Activated T-helper 9 cell treated with anti-CD3 and anti-CD28 coated beads, Interleukin-2, amount 50 U/mL, for 16 hours (primary cell): ENCODE results near the gene BEST1.
"Not testable (repeated sequence)": the region's sequence is repeated elsewhere in the genome, so short reads cannot be mapped to it uniquely, and the experiment has no call there.

Source experiments
- DNase-seq: peaks from one replicate; pipeline ENCODE4 v3.0.0-alpha.2; 2020; ENCODE audit warnings: low read depth

Gene BEST1

DNA sequence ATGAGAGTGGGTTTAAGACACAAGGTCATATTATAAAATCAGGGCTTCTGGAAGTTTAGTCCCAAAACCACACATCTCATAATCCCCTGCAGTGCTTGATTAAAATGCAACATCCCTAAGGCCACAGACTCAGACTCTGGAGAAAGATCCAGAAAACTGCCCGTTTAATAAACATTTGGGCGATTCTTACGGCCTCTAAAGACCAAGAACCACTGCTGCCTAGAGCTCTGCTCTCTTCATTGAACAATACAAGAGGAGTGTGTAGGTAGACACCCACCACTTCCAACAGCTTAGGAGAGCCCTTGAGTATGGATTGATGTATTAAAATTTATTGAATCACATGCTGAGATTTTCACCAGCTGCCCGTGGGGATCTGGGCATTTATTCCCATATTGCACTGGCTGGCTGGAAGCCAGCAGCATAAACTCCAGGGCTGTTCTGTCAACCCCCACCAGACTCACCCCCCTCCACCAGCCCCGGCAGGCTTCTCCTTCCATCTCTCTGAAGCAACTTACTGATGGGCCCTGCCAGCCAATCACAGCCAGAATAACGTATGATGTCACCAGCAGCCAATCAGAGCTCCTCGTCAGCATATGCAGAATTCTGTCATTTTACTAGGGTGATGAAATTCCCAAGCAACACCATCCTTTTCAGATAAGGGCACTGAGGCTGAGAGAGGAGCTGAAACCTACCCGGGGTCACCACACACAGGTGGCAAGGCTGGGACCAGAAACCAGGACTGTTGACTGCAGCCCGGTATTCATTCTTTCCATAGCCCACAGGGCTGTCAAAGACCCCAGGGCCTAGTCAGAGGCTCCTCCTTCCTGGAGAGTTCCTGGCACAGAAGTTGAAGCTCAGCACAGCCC lies 749 bp upstream of the BEST1 start:
- DNase-seq, result no peak

DNA sequence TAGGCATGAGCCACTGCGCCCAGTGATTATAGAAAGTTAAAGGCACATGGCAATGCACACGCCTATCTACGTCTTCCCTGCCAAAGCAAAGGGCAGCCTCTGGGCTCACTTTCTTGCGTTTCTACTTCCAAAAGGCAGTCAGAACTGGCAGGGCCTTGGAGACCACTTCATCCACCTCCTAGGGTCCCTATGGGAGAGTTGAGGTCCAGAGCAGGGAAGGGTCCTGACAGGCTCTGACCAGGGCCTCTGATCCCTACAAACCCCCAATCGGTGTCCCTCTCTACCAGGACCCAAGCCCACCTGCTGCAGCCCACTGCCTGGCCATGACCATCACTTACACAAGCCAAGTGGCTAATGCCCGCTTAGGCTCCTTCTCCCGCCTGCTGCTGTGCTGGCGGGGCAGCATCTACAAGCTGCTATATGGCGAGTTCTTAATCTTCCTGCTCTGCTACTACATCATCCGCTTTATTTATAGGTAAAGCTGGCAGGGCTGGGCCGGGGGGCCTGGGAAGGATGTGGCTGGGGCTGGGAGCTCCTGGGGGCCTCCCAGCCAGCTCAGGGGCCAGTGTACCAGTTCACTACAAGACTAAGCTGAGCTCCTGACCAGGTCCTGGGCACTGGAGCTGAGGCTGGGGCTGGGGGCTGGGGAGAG lies 1.5 kb downstream of the BEST1 start:
- DNase-seq, result no peak

DNA sequence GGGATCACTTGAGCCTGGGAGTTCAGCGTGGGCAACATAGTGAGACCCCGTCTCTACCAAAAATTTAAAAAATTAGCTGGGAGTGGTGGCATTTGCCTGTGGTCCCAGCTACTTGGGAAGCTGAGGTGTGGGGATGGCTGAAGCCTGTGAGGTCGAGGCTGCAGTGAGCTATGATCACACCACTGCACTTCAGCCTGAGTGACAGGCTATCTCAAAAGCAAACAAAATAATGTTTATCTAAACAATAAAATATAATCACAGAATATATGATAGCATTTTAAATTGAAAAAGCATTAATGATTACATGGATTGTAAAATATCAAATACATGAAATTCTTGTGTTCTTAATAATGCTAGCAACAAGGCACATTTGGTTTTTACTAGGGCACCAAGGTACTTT lies 2.7 kb downstream of the BEST1 start:
- DNase-seq, result no peak

- not testable (repeated sequence) for DNase-seq
These were observed 3.5 kb downstream of the BEST1 start for GRCh38 chr11:61953632-61954031.

GRCh38 chr11:61954106-61954850 lies 4.1 kb downstream of the BEST1 start:
- DNase-seq, result no peak

DNA sequence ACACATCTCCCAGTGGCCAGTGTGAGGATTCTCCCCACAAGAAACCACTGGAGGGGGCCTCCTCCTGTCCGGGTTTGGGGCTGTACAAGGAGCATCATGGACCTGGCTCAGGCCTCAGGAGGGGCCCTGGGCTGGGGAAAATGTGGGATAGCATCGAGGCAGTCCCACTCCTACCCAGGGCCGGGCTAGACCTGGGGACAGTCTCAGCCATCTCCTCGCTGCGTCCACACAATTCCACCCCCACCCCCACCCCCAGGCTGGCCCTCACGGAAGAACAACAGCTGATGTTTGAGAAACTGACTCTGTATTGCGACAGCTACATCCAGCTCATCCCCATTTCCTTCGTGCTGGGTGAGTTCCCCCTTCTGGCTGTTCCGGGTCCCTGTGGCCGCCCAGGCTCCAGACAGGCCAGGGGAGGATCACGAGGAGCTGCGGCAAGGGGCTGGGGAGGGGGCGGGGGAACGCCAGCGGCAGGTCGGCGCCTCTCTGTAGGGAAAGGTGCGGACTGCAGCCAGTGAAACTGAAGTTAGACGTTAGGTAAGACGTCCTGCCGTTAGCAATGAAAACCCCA lies 4.8 kb downstream of the BEST1 start:
- no peak for DNase-seq

DNA sequence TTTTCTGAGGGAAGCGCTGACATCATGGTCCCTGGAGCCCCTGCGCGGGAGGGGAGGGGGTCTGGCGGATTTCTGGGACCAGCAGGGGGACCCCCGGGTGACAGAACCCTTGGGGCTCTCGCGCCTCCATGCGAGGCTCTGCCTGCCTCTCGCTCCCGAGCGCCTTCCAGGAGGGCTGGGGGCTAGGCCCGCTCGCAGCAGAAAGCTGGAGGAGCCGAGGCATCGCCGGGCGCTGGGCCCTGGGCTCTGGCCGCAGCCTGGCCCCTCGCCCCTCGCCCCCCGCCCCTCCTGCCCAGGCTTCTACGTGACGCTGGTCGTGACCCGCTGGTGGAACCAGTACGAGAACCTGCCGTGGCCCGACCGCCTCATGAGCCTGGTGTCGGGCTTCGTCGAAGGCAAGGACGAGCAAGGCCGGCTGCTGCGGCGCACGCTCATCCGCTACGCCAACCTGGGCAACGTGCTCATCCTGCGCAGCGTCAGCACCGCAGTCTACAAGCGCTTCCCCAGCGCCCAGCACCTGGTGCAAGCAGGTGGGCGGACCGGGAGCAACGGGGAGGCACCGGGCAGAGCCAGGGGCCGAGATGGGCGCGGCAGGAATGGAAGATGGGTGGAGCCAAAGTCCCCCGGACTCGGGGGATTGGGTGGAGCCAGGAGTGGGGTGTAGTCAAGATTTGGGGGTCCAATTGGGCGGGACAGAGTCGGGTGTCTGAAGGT lies 5.4 kb downstream of the BEST1 start:
- DNase-seq, result no peak

GRCh38 chr11:61956191-61957020 lies 6.3 kb downstream of the BEST1 start:
- DNase-seq, result no peak

- DNase-seq, result no peak
These were observed 7.0 kb downstream of the BEST1 start for GRCh38 chr11:61957021-61957770.

GRCh38 chr11:61958590-61958989 lies 8.4 kb downstream of the BEST1 start:
- DNase-seq, result no peak

- DNase-seq, result no peak
These were observed 9.0 kb downstream of the BEST1 start for GRCh38 chr11:61959114-61959513.

GRCh38 chr11:61959678-61960077 lies 9.5 kb downstream of the BEST1 start:
- no peak for DNase-seq

DNA sequence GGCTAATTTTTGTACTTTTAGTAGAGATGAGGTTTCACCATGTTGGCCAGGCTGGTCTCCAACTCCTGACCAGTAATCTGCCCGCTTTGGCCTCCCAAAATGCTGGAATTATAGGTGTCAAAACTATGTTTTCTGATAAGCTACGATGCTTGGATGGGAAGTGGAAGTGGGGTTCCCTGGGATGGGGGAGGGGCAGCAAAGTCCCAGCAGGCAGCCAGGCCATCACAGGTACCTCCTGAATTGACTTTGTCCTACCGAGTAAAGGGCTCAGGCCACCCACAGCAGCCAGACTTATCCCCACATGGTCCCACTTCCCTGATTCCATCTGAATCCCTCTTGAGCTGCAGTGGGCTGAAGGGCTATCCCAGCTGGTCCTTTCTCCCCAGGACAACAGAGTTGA lies 10.4 kb downstream of the BEST1 start:
- DNase-seq, result no peak

- DNase-seq, result no peak
These were observed 11.5 kb downstream of the BEST1 start for GRCh38 chr11:61961570-61962212.

GRCh38 chr11:61962213-61963015 lies 12.3 kb downstream of the BEST1 start:
- DNase-seq, result no peak

DNA sequence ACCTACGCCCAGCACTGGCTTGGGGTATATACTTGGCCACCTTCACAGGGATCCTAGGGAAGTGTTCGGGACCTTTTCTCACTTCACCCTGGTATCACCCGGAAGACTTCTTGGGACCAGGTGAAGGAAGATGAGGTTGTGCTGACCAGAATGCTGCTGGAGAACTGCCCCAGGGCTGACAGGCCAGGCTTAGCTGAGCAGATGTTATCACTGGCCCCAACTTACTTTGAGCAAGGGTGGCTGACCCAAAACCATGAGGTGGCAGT lies 12.8 kb downstream of the BEST1 start:
- DNase-seq, result no peak

GRCh38 chr11:61963282-61964057 lies 13.3 kb downstream of the BEST1 start:
- no peak for DNase-seq

- no peak for DNase-seq
These were observed 14.0 kb downstream of the BEST1 start for GRCh38 chr11:61964058-61964665.
